DND-41 (cell line): ENCODE measurements around the gene CST11.

Experiments
- ATAC-seq: fragments of 200-7000 bp; cut with Tn5 transposase; 3 replicates; pipeline ENCODE4 v1.9.1; 2021; ENCODE audit warnings: low read depth; ENCODE audit not compliant: insufficient read depth
- DNase-seq: peaks from one replicate; pipeline ENCODE4 v3.0.0-alpha.2; 2020
- H2AFZ ChIP-seq: 2 replicates; pipeline ENCODE4 v1.6.0; 2012; ENCODE audit warnings: low read depth, low read length
- H3K27ac ChIP-seq: 2 replicates; pipeline ENCODE4 v1.5.1; 2012; ENCODE audit warnings: low read length, inconsistent platforms
- H3K27me3 ChIP-seq: fragments of 200-600 bp; sonication (generic); 2 replicates; pipeline ENCODE4 v1.6.0; 2012; ENCODE audit warnings: low read length, mild to moderate bottlenecking, inconsistent platforms; ENCODE audit not compliant: insufficient read depth, poor library complexity
- H3K36me3 ChIP-seq: 2 replicates; pipeline ENCODE4 v1.5.1; 2012; ENCODE audit warnings: low read length, inconsistent platforms; ENCODE audit not compliant: insufficient read depth
- H3K4me1 ChIP-seq: 2 replicates; pipeline ENCODE4 v1.5.1; 2012; ENCODE audit warnings: mild to moderate bottlenecking, low read length; ENCODE audit not compliant: insufficient read depth
- H3K4me2 ChIP-seq: 2 replicates; pipeline ENCODE4 v1.6.0; 2012; ENCODE audit warnings: mild to moderate bottlenecking, moderate library complexity, low read length, inconsistent platforms; ENCODE audit not compliant: insufficient read depth
- H3K4me3 ChIP-seq, 2 experiments: fragments of 200-600 bp in 1 of 2; shearing (Covaris generic) in 1 of 2; 2 replicates each; pipeline ENCODE4 v1.5.1; 2012 to 2016; ENCODE audit warnings: inconsistent platforms in 2 of 2, low read length in 2 of 2, mild to moderate bottlenecking in 2 of 2, low read depth in 1 of 2, moderate library complexity in 1 of 2
- H3K79me2 ChIP-seq: 2 replicates; pipeline ENCODE4 v1.6.0; 2012; ENCODE audit warnings: low read length, inconsistent platforms; ENCODE audit not compliant: insufficient read depth
- H3K9ac ChIP-seq: 2 replicates; pipeline ENCODE4 v1.6.0; 2012; ENCODE audit warnings: low read depth, mild to moderate bottlenecking, inconsistent platforms, low read length, moderate library complexity
- H3K9me3 ChIP-seq: 2 replicates; pipeline ENCODE4 v1.5.1; 2012; ENCODE audit warnings: low read length, moderate library complexity, mild to moderate bottlenecking, inconsistent platforms; ENCODE audit not compliant: insufficient read depth, severe bottlenecking
- H4K20me1 ChIP-seq: 2 replicates; pipeline ENCODE4 v1.6.0; 2012; ENCODE audit warnings: low read length; ENCODE audit not compliant: insufficient read depth
- EZH2 ChIP-seq: IDR thresholded peaks from 3 replicates; pipeline ENCODE4 v1.6.1; 2012; ENCODE audit warnings: borderline replicate concordance, low read depth, mild to moderate bottlenecking, moderate library complexity, low read length, inconsistent platforms; ENCODE audit not compliant: severe bottlenecking
- TF ChIP-seq, protein P1 (sequence below): IDR thresholded peaks from 2 replicates; pipeline ENCODE4 v1.5.1; 2012; ENCODE audit warnings: borderline replicate concordance, low read length, moderate library complexity, mild to moderate bottlenecking; ENCODE audit not compliant: poor library complexity, severe bottlenecking; ENCODE audit errors: extremely low read depth

The CST11 gene

DNA sequence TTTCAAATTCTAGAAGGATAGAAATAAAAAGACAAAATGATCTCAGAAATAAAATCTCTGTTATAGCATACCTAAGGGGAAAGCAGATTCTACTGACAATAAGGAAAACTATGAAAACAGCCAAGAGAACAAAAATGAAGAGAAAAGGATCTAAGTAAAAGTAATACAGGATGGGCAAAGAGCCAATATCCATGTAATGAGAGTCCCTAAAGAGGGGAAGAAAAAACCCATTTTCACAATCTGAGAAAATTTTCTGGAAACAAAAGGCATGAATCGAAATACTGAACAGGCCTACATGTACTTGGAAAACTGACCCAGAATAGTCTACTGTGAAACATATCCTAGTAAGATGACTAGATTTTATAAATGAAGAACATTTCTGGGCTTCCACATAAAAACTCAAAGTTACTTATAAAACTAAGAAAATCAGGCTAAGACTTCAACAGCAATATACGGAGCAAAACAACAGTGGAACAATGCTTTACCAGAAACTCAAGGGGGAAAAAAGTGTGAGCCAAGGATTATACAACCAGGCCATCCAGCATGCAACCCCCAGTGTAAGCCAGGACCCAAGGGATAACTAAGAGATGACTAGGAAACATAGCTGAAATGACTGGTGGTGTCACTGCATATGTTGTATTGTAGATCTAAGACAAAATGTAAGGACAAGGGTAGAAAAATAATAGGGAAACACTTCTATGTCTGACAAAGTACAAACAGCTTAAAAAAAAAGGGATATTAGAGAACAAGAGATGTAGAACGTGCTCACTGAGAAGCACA lies 41.6 kb downstream of the CST11 start:
- Histone ChIP-seq H3K4me1 (no peaks in the 10 kb centered on the region), H3K9ac (no peak overlapping the region), H4K20me1 (peaks cover 38% of the 10 kb centered on the region; the same call in 1 of the 2 replicates), H2AFZ (no peak overlapping the region), H3K27me3 (no peaks in the 10 kb centered on the region), H3K9me3 (no peaks in the 10 kb centered on the region), H3K27ac (no peak overlapping the region), H3K4me3 (no peak overlapping the region), H3K4me2 (no peak overlapping the region), H3K79me2 (peaks cover 96% of the 10 kb centered on the region), H3K36me3 (no peaks in the 10 kb centered on the region)
- DNase-seq (no peak), ATAC-seq (no peak)
- TF ChIP-seq, protein P1, sequence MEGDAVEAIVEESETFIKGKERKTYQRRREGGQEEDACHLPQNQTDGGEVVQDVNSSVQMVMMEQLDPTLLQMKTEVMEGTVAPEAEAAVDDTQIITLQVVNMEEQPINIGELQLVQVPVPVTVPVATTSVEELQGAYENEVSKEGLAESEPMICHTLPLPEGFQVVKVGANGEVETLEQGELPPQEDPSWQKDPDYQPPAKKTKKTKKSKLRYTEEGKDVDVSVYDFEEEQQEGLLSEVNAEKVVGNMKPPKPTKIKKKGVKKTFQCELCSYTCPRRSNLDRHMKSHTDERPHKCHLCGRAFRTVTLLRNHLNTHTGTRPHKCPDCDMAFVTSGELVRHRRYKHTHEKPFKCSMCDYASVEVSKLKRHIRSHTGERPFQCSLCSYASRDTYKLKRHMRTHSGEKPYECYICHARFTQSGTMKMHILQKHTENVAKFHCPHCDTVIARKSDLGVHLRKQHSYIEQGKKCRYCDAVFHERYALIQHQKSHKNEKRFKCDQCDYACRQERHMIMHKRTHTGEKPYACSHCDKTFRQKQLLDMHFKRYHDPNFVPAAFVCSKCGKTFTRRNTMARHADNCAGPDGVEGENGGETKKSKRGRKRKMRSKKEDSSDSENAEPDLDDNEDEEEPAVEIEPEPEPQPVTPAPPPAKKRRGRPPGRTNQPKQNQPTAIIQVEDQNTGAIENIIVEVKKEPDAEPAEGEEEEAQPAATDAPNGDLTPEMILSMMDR, result no peak
- TF ChIP-seq EZH2, result no peak

DNA sequence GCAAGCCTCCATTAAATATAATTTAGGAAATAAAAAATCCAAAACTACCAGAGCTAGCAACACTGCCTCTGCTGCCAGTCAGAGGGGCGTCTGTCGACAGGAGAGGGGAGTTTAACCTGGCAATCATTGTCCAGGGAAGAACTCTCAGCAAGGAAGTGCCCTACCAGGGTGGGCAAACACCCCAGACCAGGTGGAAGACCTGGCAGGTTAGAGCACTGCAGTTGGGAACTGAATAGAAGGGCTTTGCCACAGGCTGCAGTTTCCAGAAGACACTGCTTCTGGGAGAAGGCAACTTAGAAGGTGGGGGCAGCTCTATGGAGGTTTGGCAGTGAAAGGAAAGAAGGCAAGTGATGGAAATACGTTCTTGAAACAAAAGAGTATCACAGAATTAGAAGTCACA lies 42.9 kb downstream of the CST11 start:
- H3K9ac ChIP-seq, result no peak overlapping the region
- H3K79me2 ChIP-seq, result peaks cover 97% of the 10 kb centered on the region
- H2AFZ ChIP-seq, result no peak overlapping the region
- no peaks in the 10 kb centered on the region for H3K4me1 ChIP-seq
- ATAC-seq (no peak), DNase-seq (no peak)
- no peaks in the 10 kb centered on the region for H3K36me3 ChIP-seq
- peaks cover 33% of the 10 kb centered on the region; the same call in 1 of the 2 replicates for H4K20me1 ChIP-seq
- H3K4me3 ChIP-seq, result no peak overlapping the region
- no peaks in the 10 kb centered on the region for H3K9me3 ChIP-seq
- H3K27ac ChIP-seq, result no peak overlapping the region
- no peak for TF ChIP-seq EZH2
- TF ChIP-seq, protein P1, result no peak
- no peaks in the 10 kb centered on the region for H3K27me3 ChIP-seq
- no peak overlapping the region for H3K4me2 ChIP-seq

DNA sequence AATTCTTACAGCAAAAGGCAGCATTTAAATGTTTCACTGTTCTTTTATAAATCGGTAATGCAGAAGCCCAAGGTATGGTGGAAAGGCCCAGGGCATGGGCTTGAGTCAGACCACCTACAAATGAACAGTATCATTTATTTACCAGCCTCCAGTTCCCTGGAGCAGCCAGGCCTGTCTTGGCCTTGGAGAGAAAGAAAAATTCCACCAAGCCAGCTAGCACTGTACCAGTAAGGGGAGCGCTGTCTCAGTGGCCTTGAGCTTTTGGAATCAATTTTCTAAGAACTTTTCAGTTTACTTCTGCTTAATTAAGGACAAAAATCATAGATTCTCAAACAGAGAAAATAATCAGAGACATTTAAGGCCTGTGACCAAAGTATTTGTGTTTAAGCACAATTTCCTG lies 43.7 kb downstream of the CST11 start:
- Histone ChIP-seq H4K20me1 (peaks cover 40% of the 10 kb centered on the region), H3K4me3 (no peak overlapping the region), H3K27ac (no peak overlapping the region), H3K9me3 (no peaks in the 10 kb centered on the region), H3K4me1 (no peaks in the 10 kb centered on the region), H3K9ac (no peak overlapping the region), H3K36me3 (no peaks in the 10 kb centered on the region), H3K79me2 (peaks cover 97% of the 10 kb centered on the region), H3K27me3 (no peaks in the 10 kb centered on the region), H2AFZ (no peak overlapping the region), H3K4me2 (no peak overlapping the region)
- ATAC-seq, result no peak
- DNase-seq, result no peak
- TF ChIP-seq, protein P1, result no peak
- no peak for TF ChIP-seq EZH2
